GM19328 (cell line): ENCODE data around the gene OR5K2.

Source experiments
- ATAC-seq: cut with Tn5 transposase; IDR thresholded peaks from one replicate; pipeline ENCODE4 v1.9.1; 2021; ENCODE audit warnings: mild to moderate bottlenecking, moderate library complexity; ENCODE audit not compliant: unreplicated experiment

Gene OR5K2

GRCh38 chr3:98497381-98497780 lies at the start of gene OR5K2:
Gene OR5K2, plus strand, starts transcription at chr3:98497681. Its CDS starts 0 bp downstream, at chr3:98497681.
- no peak for ATAC-seq

GRCh38 chr3:98449606-98450193 lies 47.8 kb upstream of the OR5K2 start:
- ATAC-seq = no peak

- no peak for ATAC-seq
These were observed 47.1 kb upstream of the OR5K2 start for GRCh38 chr3:98450372-98450771.

- ATAC-seq = no peak
These were observed 43.7 kb upstream of the OR5K2 start for GRCh38 chr3:98453827-98454226.

GRCh38 chr3:98454929-98455328 lies 42.6 kb upstream of the OR5K2 start:
- no peak for ATAC-seq

GRCh38 chr3:98457543-98457942 lies 39.9 kb upstream of the OR5K2 start:
- no peak for ATAC-seq

- ATAC-seq = no peak
These were observed 37.3 kb upstream of the OR5K2 start for GRCh38 chr3:98460220-98460619.

GRCh38 chr3:98462901-98463300 lies 34.6 kb upstream of the OR5K2 start, which contains the start of gene OR5K1:
Gene OR5K1, plus strand, starts transcription at chr3:98463201. Its CDS starts 6,376 bp downstream, at chr3:98469577.
- no peak for ATAC-seq

- ATAC-seq = no peak
These were observed 14.6 kb upstream of the OR5K2 start for GRCh38 chr3:98482717-98483482.

- ATAC-seq = no peak
These were observed 13.9 kb upstream of the OR5K2 start for GRCh38 chr3:98483626-98484025.

- no peak for ATAC-seq
These were observed 2.5 kb downstream of the OR5K2 start for GRCh38 chr3:98500019-98500418.

- no peak for ATAC-seq
These were observed 3.8 kb downstream of the OR5K2 start for GRCh38 chr3:98501270-98501669.

- ATAC-seq = no peak
These were observed 4.5 kb downstream of the OR5K2 start for GRCh38 chr3:98501863-98502576.

GRCh38 chr3:98504539-98504938 lies 7.1 kb downstream of the OR5K2 start:
- ATAC-seq = no peak

- ATAC-seq = no peak
These were observed 11.1 kb downstream of the OR5K2 start for GRCh38 chr3:98508582-98508981.

GRCh38 chr3:98512576-98512975 lies 15.1 kb downstream of the OR5K2 start:
- no peak for ATAC-seq

GRCh38 chr3:98513091-98513511 lies 15.6 kb downstream of the OR5K2 start:
- ATAC-seq = no peak

- no peak for ATAC-seq
These were observed 16.3 kb downstream of the OR5K2 start for GRCh38 chr3:98513736-98514135.

GRCh38 chr3:98514948-98515347 lies 17.5 kb downstream of the OR5K2 start:
- no peak for ATAC-seq

- ATAC-seq = no peak
These were observed 21.3 kb downstream of the OR5K2 start for GRCh38 chr3:98518816-98519215.

GRCh38 chr3:98519351-98519750 lies 21.9 kb downstream of the OR5K2 start:
- ATAC-seq = no peak
